ENCODE results near the gene MIEN1.
A peak's percentile ranks its signal among the peaks of the same experiment; 100 is the strongest.
"Not testable (repeated sequence)": the region's sequence is repeated elsewhere in the genome, so short reads cannot be mapped to it uniquely, and the experiment has no call there.

The MIEN1 gene

GRCh38 chr17:39755554-39756379 is 25.4 kb upstream of the MIEN1 start:
- DNase-seq (ENCODE audit: low read depth) = no peak

GRCh38 chr17:39754958-39755553 is 24.7 kb upstream of the MIEN1 start:
- DNase-seq (ENCODE audit: low read depth) = no peak

GRCh38 chr17:39754161-39754957 is 24.0 kb upstream of the MIEN1 start:
- DNase-seq (ENCODE audit: low read depth) = peak; percentile 94

- no peak for DNase-seq (ENCODE audit: low read depth)
Measured at GRCh38 chr17:39753514-39754160, 23.3 kb upstream of the MIEN1 start.

GRCh38 chr17:39752241-39752881 is 22.0 kb upstream of the MIEN1 start:
- DNase-seq (ENCODE audit: low read depth) = no peak

- DNase-seq (ENCODE audit: low read depth) = no peak
Measured at GRCh38 chr17:39751637-39752036, 21.3 kb upstream of the MIEN1 start.

GRCh38 chr17:39751016-39751543 is 20.7 kb upstream of the MIEN1 start:
- no peak for DNase-seq (ENCODE audit: low read depth)

- no peak for DNase-seq (ENCODE audit: low read depth)
Measured at GRCh38 chr17:39750131-39751015, 20.0 kb upstream of the MIEN1 start.

- DNase-seq (ENCODE audit: low read depth) = not testable (repeated sequence)
Measured at GRCh38 chr17:39748444-39749034, 18.2 kb upstream of the MIEN1 start.

- no peak for DNase-seq (ENCODE audit: low read depth)
Measured at GRCh38 chr17:39747745-39748144, 17.4 kb upstream of the MIEN1 start.

- no peak for DNase-seq (ENCODE audit: low read depth)
Measured at GRCh38 chr17:39746145-39746461, 15.8 kb upstream of the MIEN1 start.

GRCh38 chr17:39745335-39746144 is 15.2 kb upstream of the MIEN1 start:
- no peak for DNase-seq (ENCODE audit: low read depth)

GRCh38 chr17:39744836-39745215 is 14.5 kb upstream of the MIEN1 start:
- no peak for DNase-seq (ENCODE audit: low read depth)

GRCh38 chr17:39744075-39744835 is 13.9 kb upstream of the MIEN1 start:
- no peak for DNase-seq (ENCODE audit: low read depth)

- no peak for DNase-seq (ENCODE audit: low read depth)
Measured at GRCh38 chr17:39742856-39743436, 12.6 kb upstream of the MIEN1 start.

GRCh38 chr17:39742126-39742855 is 12.0 kb upstream of the MIEN1 start:
- DNase-seq (ENCODE audit: low read depth) = no peak

GRCh38 chr17:39740357-39741111 is 10.2 kb upstream of the MIEN1 start:
- no peak for DNase-seq (ENCODE audit: low read depth)

All from fibroblast of gingiva (primary cell).